Tibial nerve (tissue), 3 donors: Measurements from ENCODE around the gene PTPRA.

Experiments
- POLR2A ChIP-seq, 2 donors: fragments of 450-650 bp; IDR thresholded peaks; one replicate each; pipeline ENCODE4 v1.6.1; 2017; ENCODE audit warnings: antibody characterized with exemption in 2 of 2, mild to moderate bottlenecking in 2 of 2, moderate library complexity in 2 of 2
- TF ChIP-seq, protein P1 (sequence below), 5 experiments: fragments of 200-600 bp in 3 of 5; fragments of 450-650 bp in 2 of 5; sonication (generic) in 3 of 5; IDR thresholded peaks; one replicate each; pipeline ENCODE4 v1.5.1; 2016 to 2019; ENCODE audit warnings: antibody characterized with exemption in 5 of 5, mild to moderate bottlenecking in 3 of 5, moderate library complexity in 2 of 5

DNA sequence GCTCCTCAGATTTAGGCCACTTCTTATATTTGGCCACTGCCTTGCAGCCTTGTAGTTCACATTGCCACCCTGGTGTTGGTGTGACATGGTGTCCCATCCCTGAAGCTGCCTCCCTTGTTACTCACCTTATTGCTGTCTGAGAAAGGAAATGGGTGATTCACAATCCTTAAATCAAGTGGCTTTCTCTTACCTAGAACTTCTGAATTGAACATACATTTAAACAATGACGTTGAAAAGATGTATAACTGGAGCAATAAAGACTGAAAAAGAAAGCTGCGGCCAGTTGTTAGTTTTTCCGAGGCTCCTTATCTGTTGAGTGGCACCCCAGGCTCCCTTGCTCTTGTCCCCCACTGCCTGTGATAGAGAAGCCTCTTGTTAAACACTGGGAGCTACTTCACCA lies 141.4 kb downstream of the PTPRA start:
- TF ChIP-seq, protein P1, sequence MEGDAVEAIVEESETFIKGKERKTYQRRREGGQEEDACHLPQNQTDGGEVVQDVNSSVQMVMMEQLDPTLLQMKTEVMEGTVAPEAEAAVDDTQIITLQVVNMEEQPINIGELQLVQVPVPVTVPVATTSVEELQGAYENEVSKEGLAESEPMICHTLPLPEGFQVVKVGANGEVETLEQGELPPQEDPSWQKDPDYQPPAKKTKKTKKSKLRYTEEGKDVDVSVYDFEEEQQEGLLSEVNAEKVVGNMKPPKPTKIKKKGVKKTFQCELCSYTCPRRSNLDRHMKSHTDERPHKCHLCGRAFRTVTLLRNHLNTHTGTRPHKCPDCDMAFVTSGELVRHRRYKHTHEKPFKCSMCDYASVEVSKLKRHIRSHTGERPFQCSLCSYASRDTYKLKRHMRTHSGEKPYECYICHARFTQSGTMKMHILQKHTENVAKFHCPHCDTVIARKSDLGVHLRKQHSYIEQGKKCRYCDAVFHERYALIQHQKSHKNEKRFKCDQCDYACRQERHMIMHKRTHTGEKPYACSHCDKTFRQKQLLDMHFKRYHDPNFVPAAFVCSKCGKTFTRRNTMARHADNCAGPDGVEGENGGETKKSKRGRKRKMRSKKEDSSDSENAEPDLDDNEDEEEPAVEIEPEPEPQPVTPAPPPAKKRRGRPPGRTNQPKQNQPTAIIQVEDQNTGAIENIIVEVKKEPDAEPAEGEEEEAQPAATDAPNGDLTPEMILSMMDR (IDR thresholded peaks at IDR 0.05): no peak
- TF ChIP-seq POLR2A (IDR thresholded peaks at IDR 0.05): no peak
